PFSK-1 (cell line): ENCODE measurements around the gene RASA3.

ENCODE experiments used
- FOXP2 ChIP-seq: optimal IDR thresholded peaks from 2 replicates; pipeline ENCODE3; 2011; ENCODE audit warnings: borderline replicate concordance, control low read depth, inconsistent platforms; ENCODE audit not compliant: insufficient read depth; ENCODE audit errors: extremely low read length, extremely low read depth
- POLR2AphosphoS5 ChIP-seq: IDR thresholded peaks from 2 replicates; pipeline ENCODE4 v1.6.1; 2012; ENCODE audit warnings: low read depth, mild to moderate bottlenecking, control low read depth, low read length, moderate library complexity
- SIN3A ChIP-seq: IDR thresholded peaks from 2 replicates; pipeline ENCODE4 v1.6.1; 2012; ENCODE audit warnings: mild to moderate bottlenecking, low read length, moderate library complexity, borderline replicate concordance; ENCODE audit not compliant: insufficient read depth
- TAF1 ChIP-seq: IDR thresholded peaks from 2 replicates; pipeline ENCODE4 v1.6.1; 2012; ENCODE audit warnings: low read length, control low read depth, borderline replicate concordance; ENCODE audit not compliant: insufficient read depth
- TF ChIP-seq, protein P1 (sequence below), 2 experiments: IDR thresholded peaks; 2 replicates each; pipeline versions ENCODE4 v1.6.1 to v1.8.0; 2011 to 2012; ENCODE audit warnings: low read depth in 2 of 2, low read length in 2 of 2, control low read depth in 1 of 2, inconsistent platforms in 1 of 2, mild to moderate bottlenecking in 1 of 2, moderate library complexity in 1 of 2; ENCODE audit not compliant: insufficient read depth in 1 of 2

RASA3 gene

GRCh38 chr13:114115796-114116195, 16.6 kb downstream of the RASA3 start:
- TF ChIP-seq SIN3A (no peak), POLR2AphosphoS5 (no peak), TAF1 (no peak)

- TF ChIP-seq FOXP2 (no peak), SIN3A (no peak), POLR2AphosphoS5 (no peak), TAF1 (no peak)
- TF ChIP-seq, protein P1, sequence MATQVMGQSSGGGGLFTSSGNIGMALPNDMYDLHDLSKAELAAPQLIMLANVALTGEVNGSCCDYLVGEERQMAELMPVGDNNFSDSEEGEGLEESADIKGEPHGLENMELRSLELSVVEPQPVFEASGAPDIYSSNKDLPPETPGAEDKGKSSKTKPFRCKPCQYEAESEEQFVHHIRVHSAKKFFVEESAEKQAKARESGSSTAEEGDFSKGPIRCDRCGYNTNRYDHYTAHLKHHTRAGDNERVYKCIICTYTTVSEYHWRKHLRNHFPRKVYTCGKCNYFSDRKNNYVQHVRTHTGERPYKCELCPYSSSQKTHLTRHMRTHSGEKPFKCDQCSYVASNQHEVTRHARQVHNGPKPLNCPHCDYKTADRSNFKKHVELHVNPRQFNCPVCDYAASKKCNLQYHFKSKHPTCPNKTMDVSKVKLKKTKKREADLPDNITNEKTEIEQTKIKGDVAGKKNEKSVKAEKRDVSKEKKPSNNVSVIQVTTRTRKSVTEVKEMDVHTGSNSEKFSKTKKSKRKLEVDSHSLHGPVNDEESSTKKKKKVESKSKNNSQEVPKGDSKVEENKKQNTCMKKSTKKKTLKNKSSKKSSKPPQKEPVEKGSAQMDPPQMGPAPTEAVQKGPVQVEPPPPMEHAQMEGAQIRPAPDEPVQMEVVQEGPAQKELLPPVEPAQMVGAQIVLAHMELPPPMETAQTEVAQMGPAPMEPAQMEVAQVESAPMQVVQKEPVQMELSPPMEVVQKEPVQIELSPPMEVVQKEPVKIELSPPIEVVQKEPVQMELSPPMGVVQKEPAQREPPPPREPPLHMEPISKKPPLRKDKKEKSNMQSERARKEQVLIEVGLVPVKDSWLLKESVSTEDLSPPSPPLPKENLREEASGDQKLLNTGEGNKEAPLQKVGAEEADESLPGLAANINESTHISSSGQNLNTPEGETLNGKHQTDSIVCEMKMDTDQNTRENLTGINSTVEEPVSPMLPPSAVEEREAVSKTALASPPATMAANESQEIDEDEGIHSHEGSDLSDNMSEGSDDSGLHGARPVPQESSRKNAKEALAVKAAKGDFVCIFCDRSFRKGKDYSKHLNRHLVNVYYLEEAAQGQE (IDR thresholded peaks at IDR 0.05; ENCODE audit: insufficient read depth in 1 of 2, low read depth in 2 of 2, low read length in 2 of 2): no peak
These were observed 17.2 kb downstream of the RASA3 start for GRCh38 chr13:114115191-114115671.

DNA sequence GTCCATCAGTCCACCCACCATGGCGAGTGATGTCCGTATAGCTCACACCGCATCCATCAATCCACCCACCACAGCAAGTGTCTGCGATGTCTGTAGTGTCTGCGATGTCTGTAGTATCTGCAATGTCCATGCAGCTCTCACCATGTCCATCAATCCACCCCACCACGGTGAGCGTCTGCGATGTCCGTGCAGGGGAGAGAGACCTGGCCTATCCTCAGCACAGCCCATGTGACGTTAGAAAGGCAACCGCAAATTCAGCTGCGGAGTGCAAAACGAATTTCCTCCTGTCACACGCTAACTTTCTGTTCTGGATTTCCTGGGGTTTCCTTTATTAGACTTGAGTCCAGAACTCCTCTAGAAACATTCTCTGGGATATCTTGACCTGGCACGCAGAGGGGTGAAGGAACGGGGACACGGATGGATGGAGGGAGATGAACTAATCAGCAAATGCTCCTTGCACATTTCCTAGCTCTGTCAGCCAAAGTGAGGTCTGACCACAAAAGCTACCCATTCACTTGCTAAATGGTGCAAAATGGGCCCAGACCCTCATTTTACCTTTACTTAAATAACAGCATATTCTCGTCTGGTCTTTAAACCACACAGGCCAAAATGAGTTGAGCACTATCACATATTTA, 18.3 kb downstream of the RASA3 start:
- no peak for TF ChIP-seq TAF1
- no peak for TF ChIP-seq POLR2AphosphoS5
- no peak for TF ChIP-seq FOXP2
- TF ChIP-seq, protein P1 (IDR thresholded peaks at IDR 0.05; ENCODE audit: insufficient read depth in 1 of 2, low read depth in 2 of 2, low read length in 2 of 2): no peak
- TF ChIP-seq SIN3A: no peak

- TF ChIP-seq FOXP2: no peak
- TF ChIP-seq, protein P1 (IDR thresholded peaks at IDR 0.05; ENCODE audit: insufficient read depth in 1 of 2, low read depth in 2 of 2, low read length in 2 of 2): no peak
- no peak for TF ChIP-seq SIN3A
- no peak for TF ChIP-seq POLR2AphosphoS5
- TF ChIP-seq TAF1: no peak
These were observed 19.5 kb downstream of the RASA3 start for GRCh38 chr13:114112826-114113322.

GRCh38 chr13:114112231-114112825, 20.1 kb downstream of the RASA3 start:
- no peak for TF ChIP-seq SIN3A
- TF ChIP-seq, protein P1 (IDR thresholded peaks at IDR 0.05; ENCODE audit: insufficient read depth in 1 of 2, low read depth in 2 of 2, low read length in 2 of 2): no peak
- TF ChIP-seq TAF1: no peak
